Neural progenitor cell (in vitro differentiated cells): ENCODE measurements around the gene VSTM5.

ENCODE experiments used
- CTCF ChIP-seq: fragments of 200-600 bp; sonication (generic); IDR thresholded peaks from 2 replicates; pipeline ENCODE4 v1.5.1; 2017; ENCODE audit warnings: antibody characterized with exemption, mild to moderate bottlenecking
- EZH2 ChIP-seq: fragments of 200-600 bp; sonication (generic); IDR thresholded peaks from 2 replicates; pipeline ENCODE4 v1.6.1; 2017; ENCODE audit warnings: antibody characterized with exemption, mild to moderate bottlenecking, moderate library complexity
- EZH2phosphoT487 ChIP-seq: fragments of 200-600 bp; sonication (generic); IDR thresholded peaks from 2 replicates; pipeline ENCODE4 v1.6.1; 2017; ENCODE audit warnings: antibody characterized with exemption

GRCh38 chr11:93801366-93801765 lies 49.1 kb downstream of the VSTM5 start:
- TF ChIP-seq CTCF: no peak
- TF ChIP-seq EZH2: no peak
- no peak for TF ChIP-seq EZH2phosphoT487
